ENCODE results near the gene ABO.
"Not testable (repeated sequence)": the region's sequence is repeated elsewhere in the genome, so short reads cannot be mapped to it uniquely, and the experiment has no call there.

The ABO gene

GRCh38 chr9:133286523-133286922 lies 11.5 kb upstream of the ABO start:
- no peak for DNase-seq

GRCh38 chr9:133285252-133285775 lies 10.3 kb upstream of the ABO start:
- DNase-seq, result no peak

- DNase-seq, result no peak
Observed at GRCh38 chr9:133284362-133284761, 9.4 kb upstream of the ABO start.

- DNase-seq, result not testable (repeated sequence)
Observed at GRCh38 chr9:133283255-133284032, 8.4 kb upstream of the ABO start.

- no peak for DNase-seq
Observed at GRCh38 chr9:133282464-133283238, 7.7 kb upstream of the ABO start.

GRCh38 chr9:133280392-133280791 lies 5.4 kb upstream of the ABO start:
- no peak for DNase-seq

- no peak for DNase-seq
Observed at GRCh38 chr9:133278161-133279114, 3.4 kb upstream of the ABO start.

- DNase-seq, result no peak
Observed at GRCh38 chr9:133277467-133277866, 2.5 kb upstream of the ABO start.

- DNase-seq, result no peak
Observed at GRCh38 chr9:133276923-133277322, 1.9 kb upstream of the ABO start.

- DNase-seq, result no peak
Observed at GRCh38 chr9:133276001-133276884, 1.2 kb upstream of the ABO start.

- DNase-seq, result no peak
Observed at GRCh38 chr9:133274236-133275104, 531 bp downstream of the ABO start.

GRCh38 chr9:133273819-133274218 lies 1.2 kb downstream of the ABO start:
- DNase-seq, result no peak

GRCh38 chr9:133273098-133273497 lies 1.9 kb downstream of the ABO start:
- DNase-seq, result no peak

GRCh38 chr9:133269537-133270362 lies 5.3 kb downstream of the ABO start:
- no peak for DNase-seq

GRCh38 chr9:133269136-133269535 lies 5.9 kb downstream of the ABO start:
- not testable (repeated sequence) for DNase-seq

- DNase-seq, result no peak
Observed at GRCh38 chr9:133268335-133269056, 6.5 kb downstream of the ABO start.

- no peak for DNase-seq
Observed at GRCh38 chr9:133264235-133264764, 10.7 kb downstream of the ABO start.

- no peak for DNase-seq
Observed at GRCh38 chr9:133263557-133263956, 11.4 kb downstream of the ABO start.

GRCh38 chr9:133262226-133262625 lies 12.8 kb downstream of the ABO start:
- no peak for DNase-seq

Measured in NCI-H1105 treated with DMSO at 0.1 percent for 48 hours (cell line).